Measurements from ENCODE around the gene SBDS.

- no peak for TF ChIP-seq GATA2 (IDR thresholded peaks at IDR 0.05; ENCODE audit: low read depth, low read length)
- no peak for TF ChIP-seq GATA3 (IDR thresholded peaks at IDR 0.05; ENCODE audit: low read depth, low read length)
Measured at GRCh38 chr7:66974986-66975590, 20.3 kb downstream of the SBDS start.
